Mucosa of descending colon (tissue), 3 donors: Measurements from ENCODE around the gene SLC2A5. TPM values are rescaled to one million over a fixed set of nuclear protein-coding genes. Genes with fewer than 3 reads are reported as not detected.
A peak's percentile ranks its signal among the peaks of the same experiment; 100 is the strongest.
"Not testable (repeated sequence)": the region's sequence is repeated elsewhere in the genome, so short reads cannot be mapped to it uniquely, and the experiment has no call there.

Source experiments
- ATAC-seq: fragments of 200-7000 bp; cut with Tn5 transposase; one replicate; pipeline ENCODE4 v1.9.1; 2020; ENCODE audit warnings: mild to moderate bottlenecking, moderate library complexity
- DNase-seq, 3 donors: peaks; one replicate each; pipeline ENCODE4 v3.0.0-alpha.2; 2020
- H3K36me3 ChIP-seq: fragments of 200-600 bp; one replicate; pipeline ENCODE4 v1.8.0; 2021; ENCODE audit warnings: low read depth, mild to moderate bottlenecking
- H3K4me1 ChIP-seq: fragments of 200-600 bp; one replicate; pipeline ENCODE4 v1.8.0; 2021; ENCODE audit warnings: low read depth, mild to moderate bottlenecking
- H3K4me3 ChIP-seq: fragments of 200-600 bp; one replicate; pipeline ENCODE4 v1.8.0; 2021; ENCODE audit warnings: mild to moderate bottlenecking
- H3K9me3 ChIP-seq: fragments of 200-600 bp; one replicate; pipeline ENCODE4 v1.8.0; 2021; ENCODE audit warnings: mild to moderate bottlenecking
- intact Hi-C, 2 donors: fragments of 100-400 bp; cut with DNase I in 1 of 2; cut with micrococcal nuclease in 1 of 2; formaldehyde crosslinking; loops; one replicate each; pipeline versions ENCODE4 v1.11.0 to v1.11.1; 2022; cut with DNase I, micrococcal nuclease
- total RNA-seq, 3 donors: library from RNA; stranded (reverse); fragmentation: NEBNext Ultra II Directional in 2 of 3; extraction: Animal tissue kit (Norgen Biotek cat#: 25700) in 2 of 3; gene quantifications; one replicate each; pipeline versions ENCODE4 v1.2.1 to v1.2.4, GENCODE V29; 2021 to 2023
- TF ChIP-seq, protein P1 (sequence below): fragments of 200-600 bp; IDR thresholded peaks from one replicate; pipeline ENCODE4 v1.8.0; 2022; ENCODE audit warnings: antibody characterized with exemption, mild to moderate bottlenecking
- donor health status: DM: no; HTN: no; CAD: no; lungs with moderate emphysema.
- donor health status: DM: no; HTN: no; CAD: no.
- donor health status: DM: no; HTN: yes; CAD: no.

The SLC2A5 gene
- total RNA-seq, 3 donors from 2014 or later, result 4.4 to 34.5 (median 7.8) TPM

DNA sequence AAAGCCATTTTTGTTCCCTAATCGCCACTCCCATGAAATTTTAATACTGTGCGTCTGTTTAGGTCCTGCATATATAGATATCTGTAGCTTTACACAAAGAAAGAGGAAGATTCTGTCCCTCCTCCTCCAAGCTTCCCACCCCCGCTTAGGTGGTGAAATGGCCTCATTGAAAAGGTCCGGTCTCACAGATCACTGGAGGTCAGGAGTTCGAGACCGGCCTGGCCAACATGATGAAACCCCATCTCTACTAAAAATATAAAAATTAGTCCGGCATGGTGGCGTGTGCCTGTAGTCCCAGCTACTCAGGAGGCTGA, 64.1 kb downstream of the SLC2A5 start:
- TF ChIP-seq, protein P1, sequence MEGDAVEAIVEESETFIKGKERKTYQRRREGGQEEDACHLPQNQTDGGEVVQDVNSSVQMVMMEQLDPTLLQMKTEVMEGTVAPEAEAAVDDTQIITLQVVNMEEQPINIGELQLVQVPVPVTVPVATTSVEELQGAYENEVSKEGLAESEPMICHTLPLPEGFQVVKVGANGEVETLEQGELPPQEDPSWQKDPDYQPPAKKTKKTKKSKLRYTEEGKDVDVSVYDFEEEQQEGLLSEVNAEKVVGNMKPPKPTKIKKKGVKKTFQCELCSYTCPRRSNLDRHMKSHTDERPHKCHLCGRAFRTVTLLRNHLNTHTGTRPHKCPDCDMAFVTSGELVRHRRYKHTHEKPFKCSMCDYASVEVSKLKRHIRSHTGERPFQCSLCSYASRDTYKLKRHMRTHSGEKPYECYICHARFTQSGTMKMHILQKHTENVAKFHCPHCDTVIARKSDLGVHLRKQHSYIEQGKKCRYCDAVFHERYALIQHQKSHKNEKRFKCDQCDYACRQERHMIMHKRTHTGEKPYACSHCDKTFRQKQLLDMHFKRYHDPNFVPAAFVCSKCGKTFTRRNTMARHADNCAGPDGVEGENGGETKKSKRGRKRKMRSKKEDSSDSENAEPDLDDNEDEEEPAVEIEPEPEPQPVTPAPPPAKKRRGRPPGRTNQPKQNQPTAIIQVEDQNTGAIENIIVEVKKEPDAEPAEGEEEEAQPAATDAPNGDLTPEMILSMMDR, result no peak
- DNase-seq (no peak), ATAC-seq (no peak)
- intact Hi-C loops, result loop anchor here (5.0 kb wide), 2 partner anchors 88 to 97 kb away; no protein-coding TSS in a partner anchor
- Histone ChIP-seq H3K4me1 (peaks cover 3% of the 10 kb centered on the region), H3K9me3 (no peaks in the 10 kb centered on the region), H3K36me3 (no peaks in the 10 kb centered on the region), H3K4me3 (no peak overlapping the region)

DNA sequence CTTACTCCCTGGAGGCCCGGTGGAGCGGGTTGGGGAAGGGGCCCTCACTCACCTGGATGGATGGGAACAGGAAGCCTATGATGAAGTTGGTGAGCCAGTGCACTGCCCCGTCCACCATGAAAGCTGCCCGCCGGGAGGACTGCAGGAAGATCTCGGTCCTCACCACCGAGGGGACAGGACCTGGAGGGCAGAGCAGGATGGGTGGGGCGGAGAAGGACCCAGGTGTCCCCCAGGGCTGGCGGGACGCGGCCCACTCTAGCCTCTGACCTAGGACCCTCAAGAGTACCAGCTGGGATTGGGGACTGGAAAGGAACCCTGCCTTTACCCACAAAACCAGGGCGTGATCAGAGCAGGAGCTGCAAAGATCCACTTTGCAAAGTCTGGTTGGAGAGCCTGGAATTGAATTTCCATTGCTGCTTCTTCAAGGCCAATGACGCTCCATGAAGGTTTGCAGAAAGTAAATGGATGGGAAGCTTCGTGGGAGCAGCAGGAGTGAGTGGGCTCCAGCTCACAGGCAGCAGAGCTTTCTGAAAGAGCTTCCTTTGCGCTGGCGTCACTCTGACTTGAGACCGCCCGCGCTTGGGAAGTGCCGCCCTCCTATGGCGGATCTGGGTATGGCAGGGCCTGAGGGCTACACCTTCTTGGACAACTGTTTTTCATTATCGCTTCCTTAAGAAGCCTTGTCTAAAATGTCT, 64.6 kb downstream of the SLC2A5 start:
- DNase-seq (peak; percentile 71 to 93 (median 89)), ATAC-seq (peak; percentile 73)
- Histone ChIP-seq H3K4me3 (no peak overlapping the region), H3K36me3 (no peaks in the 10 kb centered on the region), H3K4me1 (peaks cover 3% of the 10 kb centered on the region), H3K9me3 (no peaks in the 10 kb centered on the region)
- TF ChIP-seq, protein P1, result peak; percentile 94
- intact Hi-C loops, result loop anchor here (5.0 kb wide), 2 partner anchors 88 to 97 kb away; no protein-coding TSS in a partner anchor

DNA sequence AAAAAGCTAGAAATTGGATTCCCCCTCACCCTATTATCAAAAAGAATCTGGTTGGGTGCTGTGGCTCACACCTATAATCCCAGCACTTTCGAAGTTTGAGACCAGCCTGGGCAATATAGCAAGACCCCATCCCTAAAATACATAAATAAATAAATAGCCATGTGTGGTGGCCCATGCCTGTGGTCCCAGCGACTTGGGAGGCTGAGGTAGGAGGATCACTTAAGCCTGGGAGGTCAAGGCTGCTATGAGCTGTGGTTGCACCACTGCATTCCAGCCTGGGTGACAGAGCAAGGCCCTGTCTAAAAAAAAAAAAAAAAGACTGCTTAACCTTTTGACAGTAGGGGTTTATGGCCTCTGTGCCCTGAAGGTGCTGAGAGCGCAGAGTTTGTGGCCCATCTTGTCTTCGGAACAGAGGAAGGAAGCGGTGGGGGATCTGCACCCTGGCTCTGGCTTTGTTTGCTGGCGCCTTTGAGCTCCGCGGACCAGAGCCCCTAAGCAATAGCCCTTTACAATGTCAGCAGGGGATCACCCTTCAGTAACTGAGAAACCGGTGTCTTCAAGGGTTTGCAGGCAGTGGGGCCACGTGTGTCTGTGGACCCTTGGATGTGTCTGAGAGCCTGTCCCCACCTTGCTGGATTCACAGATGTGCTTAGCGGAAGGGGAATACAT, 65.3 kb downstream of the SLC2A5 start:
- intact Hi-C loops, result no loop called here
- DNase-seq (no peak), ATAC-seq (no peak)
- TF ChIP-seq, protein P1, result no peak
- Histone ChIP-seq H3K4me1 (peaks cover 3% of the 10 kb centered on the region), H3K36me3 (no peaks in the 10 kb centered on the region), H3K9me3 (no peaks in the 10 kb centered on the region), H3K4me3 (no peak overlapping the region)

DNA sequence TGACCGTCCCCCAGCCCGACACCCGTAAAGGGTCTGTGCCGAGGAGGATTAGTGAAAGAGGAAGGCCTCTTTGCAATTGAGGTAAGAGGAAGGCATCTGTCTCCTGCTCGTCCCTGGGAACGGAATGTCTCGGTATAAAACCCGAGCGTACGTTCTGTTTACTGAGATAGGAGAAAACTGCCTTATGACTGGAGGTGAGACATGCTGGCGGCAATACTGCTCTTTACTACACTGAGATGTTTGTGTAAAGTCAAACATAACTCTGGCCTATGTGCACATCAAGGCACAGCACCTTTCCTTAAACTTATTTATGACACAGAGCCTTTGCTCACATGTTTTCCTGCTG, 67.2 kb downstream of the SLC2A5 start:
- ATAC-seq, H3K36me3 ChIP-seq, H3K4me1 ChIP-seq, intact Hi-C loops, H3K4me3 ChIP-seq, H3K9me3 ChIP-seq: not testable (repeated sequence)
- peak in 1 of 3 donors; percentile 34 for DNase-seq

DNA sequence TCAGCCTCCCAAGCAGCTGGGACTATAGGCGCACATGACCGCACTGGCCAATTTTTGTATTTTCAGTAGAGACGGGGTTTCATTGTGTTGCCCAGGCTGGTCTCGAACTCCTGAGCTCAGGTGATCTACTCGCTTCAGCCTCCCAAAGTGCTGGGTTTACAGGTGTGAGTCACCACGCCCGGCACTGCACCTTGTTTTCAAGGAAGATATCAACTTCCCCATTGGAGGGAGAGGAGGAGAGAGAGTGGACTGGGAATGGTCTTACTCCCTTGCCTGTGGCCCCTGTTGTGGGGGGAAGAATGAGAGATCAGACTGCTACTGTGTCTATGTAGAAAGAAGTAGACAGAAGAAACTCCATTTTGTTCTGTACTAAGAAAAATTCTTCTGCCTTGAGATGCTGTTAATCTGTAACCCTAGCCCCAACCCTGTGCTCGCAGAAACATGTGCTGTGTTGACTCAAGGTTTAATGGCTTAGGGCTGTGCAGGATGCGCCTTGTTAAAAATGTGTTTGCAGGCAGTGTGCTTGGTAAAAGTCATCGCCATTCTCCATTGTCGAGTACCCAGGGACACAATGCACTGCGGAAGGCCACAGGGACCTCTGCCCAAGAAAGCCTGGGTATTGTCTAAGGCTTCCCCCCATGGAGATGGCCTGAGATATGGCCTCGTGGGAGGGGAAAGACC, 67.8 kb downstream of the SLC2A5 start:
- intact Hi-C loops, H3K4me1 ChIP-seq, H3K36me3 ChIP-seq, H3K9me3 ChIP-seq, H3K4me3 ChIP-seq: not testable (repeated sequence)
- peak; percentile 53 to 63 (median 62) for DNase-seq
- peak; percentile 91 for ATAC-seq

DNA sequence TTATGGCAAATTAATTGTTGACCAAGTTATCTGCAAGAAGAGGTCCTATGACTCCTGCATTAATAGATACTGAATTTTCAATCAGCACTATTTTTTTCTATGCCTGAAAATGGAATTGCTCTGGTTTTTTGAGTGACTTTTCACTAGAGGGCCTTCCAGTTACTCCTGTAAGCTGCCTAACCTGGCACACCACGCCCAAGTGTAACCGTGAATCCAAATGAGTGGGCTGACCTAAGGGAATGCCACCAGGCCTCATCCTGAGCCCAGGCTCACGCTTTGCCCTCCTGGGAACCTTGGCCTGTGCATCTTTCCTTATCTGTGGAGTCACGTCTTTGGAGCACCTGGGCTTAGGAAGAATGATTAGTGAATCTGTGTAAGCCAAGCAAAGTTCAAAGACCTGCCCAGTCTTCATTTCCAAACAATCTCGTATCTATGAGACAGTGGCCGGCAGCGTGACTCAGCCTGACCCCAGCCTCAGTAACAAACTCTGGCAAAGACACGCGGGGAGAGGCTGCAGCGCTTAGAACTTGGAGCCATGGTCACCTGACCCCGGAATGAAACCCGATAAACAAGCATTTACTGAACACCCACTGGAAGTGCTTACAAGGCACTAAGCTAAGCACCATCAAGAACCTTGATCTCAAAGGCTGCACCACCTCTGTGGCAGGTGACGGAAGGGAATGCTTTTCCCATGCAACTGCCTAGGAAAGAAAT, 75.3 kb downstream of the SLC2A5 start:
- H3K9me3 ChIP-seq, intact Hi-C loops, H3K4me3 ChIP-seq, H3K36me3 ChIP-seq, H3K4me1 ChIP-seq, ATAC-seq, DNase-seq: not testable (repeated sequence)
